Measurements from ENCODE around the gene ACSM6. TPM values are rescaled to one million over a fixed set of nuclear protein-coding genes. Genes with fewer than 3 reads are reported as not detected.
"Not testable (repeated sequence)": the region's sequence is repeated elsewhere in the genome, so short reads cannot be mapped to it uniquely, and the experiment has no call there.

ACSM6 gene
- total RNA-seq, 1 experiment from 2014 or later = not detected

- H3K4me1 Mint-ChIP-seq (ENCODE audit: low read depth, unreplicated experiment) = peaks cover 13% of the 10 kb centered on the region
- CTCF ChIA-PET = no interaction called here
- no peaks in the 10 kb centered on the region for H3K27me3 Mint-ChIP-seq (ENCODE audit: unreplicated experiment)
- no peaks in the 10 kb centered on the region for H3K9me3 Mint-ChIP-seq (ENCODE audit: low read depth, unreplicated experiment)
- no TSS peak for BruUV-seq (replicated peaks)
- no peak overlapping the region for H3K4me3 Mint-ChIP-seq (ENCODE audit: low read depth, unreplicated experiment)
- no peaks in the 10 kb centered on the region for H3K36me3 Mint-ChIP-seq (ENCODE audit: insufficient read depth, unreplicated experiment)
- no peak for TF ChIP-seq CTCF (IDR thresholded peaks at IDR 0.05; ENCODE audit: unreplicated experiment)
- intact Hi-C loops (cut with micrococcal nuclease; ENCODE audit: unreplicated experiment) = no loop called here
- DNase-seq = no peak
- H3K27ac Mint-ChIP-seq (ENCODE audit: unreplicated experiment) = peak overlapping the region; percentile 44
Observed at GRCh38 chr10:95229724-95230627, 35.9 kb downstream of the ACSM6 start.

- CTCF ChIA-PET; H3K27ac Mint-ChIP-seq (ENCODE audit: unreplicated experiment); H3K9me3 Mint-ChIP-seq (ENCODE audit: low read depth, unreplicated experiment); H3K36me3 Mint-ChIP-seq (ENCODE audit: insufficient read depth, unreplicated experiment); H3K4me3 Mint-ChIP-seq (ENCODE audit: low read depth, unreplicated experiment); BruUV-seq (replicated peaks); H3K27me3 Mint-ChIP-seq (ENCODE audit: unreplicated experiment); intact Hi-C loops (cut with micrococcal nuclease; ENCODE audit: unreplicated experiment); DNase-seq: not testable (repeated sequence)
- H3K4me1 Mint-ChIP-seq (ENCODE audit: low read depth, unreplicated experiment) = peaks cover 13% of the 10 kb centered on the region
Observed at GRCh38 chr10:95230677-95231586, 36.9 kb downstream of the ACSM6 start.

GRCh38 chr10:95233377-95234034, 39.5 kb downstream of the ACSM6 start:
- H3K36me3 Mint-ChIP-seq (ENCODE audit: insufficient read depth, unreplicated experiment) = no peaks in the 10 kb centered on the region
- no peak for TF ChIP-seq CTCF (IDR thresholded peaks at IDR 0.05; ENCODE audit: unreplicated experiment)
- intact Hi-C loops (cut with micrococcal nuclease; ENCODE audit: unreplicated experiment) = no loop called here
- CTCF ChIA-PET = no interaction called here
- no peak for DNase-seq
- BruUV-seq (replicated peaks) = no TSS peak
- no peaks in the 10 kb centered on the region for H3K27me3 Mint-ChIP-seq (ENCODE audit: unreplicated experiment)
- H3K4me3 Mint-ChIP-seq (ENCODE audit: low read depth, unreplicated experiment) = no peak overlapping the region
- H3K27ac Mint-ChIP-seq (ENCODE audit: unreplicated experiment) = no peak overlapping the region
- peaks cover 13% of the 10 kb centered on the region for H3K4me1 Mint-ChIP-seq (ENCODE audit: low read depth, unreplicated experiment)
- H3K9me3 Mint-ChIP-seq (ENCODE audit: low read depth, unreplicated experiment) = no peaks in the 10 kb centered on the region

- H3K4me3 Mint-ChIP-seq (ENCODE audit: low read depth, unreplicated experiment) = no peak overlapping the region
- no peak for TF ChIP-seq CTCF (IDR thresholded peaks at IDR 0.05; ENCODE audit: unreplicated experiment)
- no peaks in the 10 kb centered on the region for H3K9me3 Mint-ChIP-seq (ENCODE audit: low read depth, unreplicated experiment)
- no TSS peak for BruUV-seq (replicated peaks)
- peaks cover 3% of the 10 kb centered on the region for H3K4me1 Mint-ChIP-seq (ENCODE audit: low read depth, unreplicated experiment)
- H3K36me3 Mint-ChIP-seq (ENCODE audit: insufficient read depth, unreplicated experiment) = no peaks in the 10 kb centered on the region
- no peak for DNase-seq
- CTCF ChIA-PET = no interaction called here
- H3K27me3 Mint-ChIP-seq (ENCODE audit: unreplicated experiment) = no peaks in the 10 kb centered on the region
- intact Hi-C loops (cut with micrococcal nuclease; ENCODE audit: unreplicated experiment) = no loop called here
- no peak overlapping the region for H3K27ac Mint-ChIP-seq (ENCODE audit: unreplicated experiment)
Observed at GRCh38 chr10:95234951-95235350, 40.9 kb downstream of the ACSM6 start.

All from Calu3 (cell line).